ENCODE results near the gene STEAP4. TPM values are rescaled to one million over a fixed set of nuclear protein-coding genes. Genes with fewer than 3 reads are reported as not detected.

STEAP4 gene
- total and polyA plus RNA-seq, 3 experiments from 2014 or later: not detected

- Mint-ChIP-seq H3K27me3 (peaks cover 13 to 37% of the 10 kb centered on the region in 2 donors), H3K4me3 (no peak overlapping the region), H3K36me3 (no peaks in the 10 kb centered on the region), H3K4me1 (peaks cover 0 to 7% (median 0%) of the 10 kb centered on the region in 3 donors), H3K27ac (no peak overlapping the region), H3K9me3 (no peaks in the 10 kb centered on the region)
- H3K36me3 ChIP-seq (ENCODE audit: insufficient read depth, low read length): no peaks in the 10 kb centered on the region
- no peak overlapping the region for H3K4me3 ChIP-seq (ENCODE audit: low read length)
- ChIA-PET POLR2A (no interaction called here), CTCF (no interaction called here)
- no peak overlapping the region for H3K27ac ChIP-seq (ENCODE audit: low read depth, low read length)
- DNase-seq: no peak
- no peaks in the 10 kb centered on the region for H3K27me3 ChIP-seq (ENCODE audit: insufficient read depth, low read length, poor library complexity, severe bottlenecking)
- H3K9me3 ChIP-seq (ENCODE audit: low read length): no peaks in the 10 kb centered on the region
- H3K4me1 ChIP-seq (ENCODE audit: insufficient read depth, low read length): no peaks in the 10 kb centered on the region
Observed at GRCh38 chr7:88310956-88311674, 4.4 kb upstream of the STEAP4 start.

GRCh38 chr7:88309819-88310218, 3.1 kb upstream of the STEAP4 start:
- no peaks in the 10 kb centered on the region for H3K27me3 ChIP-seq (ENCODE audit: insufficient read depth, low read length, poor library complexity, severe bottlenecking)
- Mint-ChIP-seq H3K27ac (no peak overlapping the region), H3K4me3 (no peak overlapping the region), H3K4me1 (peaks cover 0 to 7% (median 0%) of the 10 kb centered on the region in 3 donors), H3K36me3 (no peaks in the 10 kb centered on the region), H3K27me3 (peaks cover 13 to 48% of the 10 kb centered on the region in 2 donors), H3K9me3 (no peaks in the 10 kb centered on the region)
- CTCF ChIA-PET: interaction anchor here (1.3 kb wide), 1 partner anchor 10 kb away, joined by 3 read pairs; no protein-coding TSS in a partner anchor
- POLR2A ChIA-PET: no interaction called here
- no peak overlapping the region for H3K4me3 ChIP-seq (ENCODE audit: low read length)
- H3K27ac ChIP-seq (ENCODE audit: low read depth, low read length): no peak overlapping the region
- no peaks in the 10 kb centered on the region for H3K4me1 ChIP-seq (ENCODE audit: insufficient read depth, low read length)
- DNase-seq: no peak
- no peaks in the 10 kb centered on the region for H3K36me3 ChIP-seq (ENCODE audit: insufficient read depth, low read length)
- H3K9me3 ChIP-seq (ENCODE audit: low read length): no peaks in the 10 kb centered on the region

GRCh38 chr7:88307823-88308222, 1.1 kb upstream of the STEAP4 start:
- no peaks in the 10 kb centered on the region for H3K36me3 Mint-ChIP-seq
- H3K4me1 ChIP-seq (ENCODE audit: insufficient read depth, low read length): no peaks in the 10 kb centered on the region
- no peaks in the 10 kb centered on the region for H3K27me3 ChIP-seq (ENCODE audit: insufficient read depth, low read length, poor library complexity, severe bottlenecking)
- peaks cover 0 to 7% (median 0%) of the 10 kb centered on the region in 3 donors for H3K4me1 Mint-ChIP-seq
- no peaks in the 10 kb centered on the region for H3K36me3 ChIP-seq (ENCODE audit: insufficient read depth, low read length)
- no peak overlapping the region for H3K4me3 Mint-ChIP-seq
- H3K27me3 Mint-ChIP-seq: peaks cover 10 to 45% of the 10 kb centered on the region in 2 donors
- H3K9me3 ChIP-seq (ENCODE audit: low read length): no peaks in the 10 kb centered on the region
- POLR2A ChIA-PET: no interaction called here
- CTCF ChIA-PET: no interaction called here
- H3K27ac Mint-ChIP-seq: no peak overlapping the region
- no peak overlapping the region for H3K27ac ChIP-seq (ENCODE audit: low read depth, low read length)
- DNase-seq: no peak
- H3K9me3 Mint-ChIP-seq: no peaks in the 10 kb centered on the region
- H3K4me3 ChIP-seq (ENCODE audit: low read length): no peak overlapping the region

- H3K27me3 Mint-ChIP-seq: peaks cover 10 to 45% of the 10 kb centered on the region in 2 donors
- POLR2A ChIA-PET: no interaction called here
- H3K27ac Mint-ChIP-seq: no peak overlapping the region
- no peak overlapping the region for H3K4me3 Mint-ChIP-seq
- no peaks in the 10 kb centered on the region for H3K4me1 ChIP-seq (ENCODE audit: insufficient read depth, low read length)
- peaks cover 0 to 7% (median 0%) of the 10 kb centered on the region in 3 donors for H3K4me1 Mint-ChIP-seq
- DNase-seq: no peak
- no peak overlapping the region for H3K4me3 ChIP-seq (ENCODE audit: low read length)
- no peaks in the 10 kb centered on the region for H3K27me3 ChIP-seq (ENCODE audit: insufficient read depth, low read length, poor library complexity, severe bottlenecking)
- H3K9me3 ChIP-seq (ENCODE audit: low read length): no peaks in the 10 kb centered on the region
- H3K9me3 Mint-ChIP-seq: no peaks in the 10 kb centered on the region
- CTCF ChIA-PET: no interaction called here
- H3K36me3 Mint-ChIP-seq: no peaks in the 10 kb centered on the region
- H3K27ac ChIP-seq (ENCODE audit: low read depth, low read length): no peak overlapping the region
- H3K36me3 ChIP-seq (ENCODE audit: insufficient read depth, low read length): no peaks in the 10 kb centered on the region
Observed at GRCh38 chr7:88307412-88307811, 718 bp upstream of the STEAP4 start.

GRCh38 chr7:88305044-88305443, 1.6 kb downstream of the STEAP4 start:
- H3K9me3 Mint-ChIP-seq: no peaks in the 10 kb centered on the region
- no peaks in the 10 kb centered on the region for H3K4me1 ChIP-seq (ENCODE audit: insufficient read depth, low read length)
- no peak overlapping the region for H3K4me3 Mint-ChIP-seq
- DNase-seq: no peak
- H3K27me3 ChIP-seq (ENCODE audit: insufficient read depth, low read length, poor library complexity, severe bottlenecking): no peaks in the 10 kb centered on the region
- H3K36me3 ChIP-seq (ENCODE audit: insufficient read depth, low read length): no peaks in the 10 kb centered on the region
- H3K27me3 Mint-ChIP-seq: peaks cover 10 to 50% of the 10 kb centered on the region in 2 donors
- H3K4me3 ChIP-seq (ENCODE audit: low read length): no peak overlapping the region
- H3K9me3 ChIP-seq (ENCODE audit: low read length): no peaks in the 10 kb centered on the region
- no peak overlapping the region for H3K27ac ChIP-seq (ENCODE audit: low read depth, low read length)
- ChIA-PET POLR2A (no interaction called here), CTCF (no interaction called here)
- H3K27ac Mint-ChIP-seq: no peak overlapping the region
- H3K4me1 Mint-ChIP-seq: peaks cover 0 to 7% (median 0%) of the 10 kb centered on the region in 3 donors
- no peaks in the 10 kb centered on the region for H3K36me3 Mint-ChIP-seq

- no peaks in the 10 kb centered on the region for H3K36me3 ChIP-seq (ENCODE audit: insufficient read depth, low read length)
- CTCF ChIA-PET: no interaction called here
- DNase-seq: no peak
- no peaks in the 10 kb centered on the region for H3K9me3 ChIP-seq (ENCODE audit: low read length)
- no peak overlapping the region for H3K4me3 ChIP-seq (ENCODE audit: low read length)
- no peaks in the 10 kb centered on the region for H3K36me3 Mint-ChIP-seq
- no peak overlapping the region for H3K27ac Mint-ChIP-seq
- no peak overlapping the region for H3K27ac ChIP-seq (ENCODE audit: low read depth, low read length)
- H3K4me1 ChIP-seq (ENCODE audit: insufficient read depth, low read length): no peaks in the 10 kb centered on the region
- no peak overlapping the region for H3K4me3 Mint-ChIP-seq
- POLR2A ChIA-PET: no interaction called here
- H3K4me1 Mint-ChIP-seq: peaks cover 0 to 7% (median 0%) of the 10 kb centered on the region in 3 donors
- no peaks in the 10 kb centered on the region for H3K27me3 ChIP-seq (ENCODE audit: insufficient read depth, low read length, poor library complexity, severe bottlenecking)
- peaks cover 10 to 43% of the 10 kb centered on the region in 2 donors for H3K27me3 Mint-ChIP-seq
- no peaks in the 10 kb centered on the region for H3K9me3 Mint-ChIP-seq
Observed at GRCh38 chr7:88302486-88302885, 4.2 kb downstream of the STEAP4 start.

- CTCF ChIA-PET: no interaction called here
Observed at GRCh38 chr7:88301924-88302323, 4.8 kb downstream of the STEAP4 start.

GRCh38 chr7:88300401-88300945, 6.2 kb downstream of the STEAP4 start:
- Histone ChIP-seq H3K36me3 (ENCODE audit: insufficient read depth, low read length) (no peaks in the 10 kb centered on the region), H3K9me3 (ENCODE audit: low read length) (no peaks in the 10 kb centered on the region), H3K4me1 (ENCODE audit: insufficient read depth, low read length) (no peaks in the 10 kb centered on the region), H3K27me3 (ENCODE audit: insufficient read depth, low read length, poor library complexity, severe bottlenecking) (no peaks in the 10 kb centered on the region), H3K27ac (ENCODE audit: low read depth, low read length) (no peak overlapping the region), H3K4me3 (ENCODE audit: low read length) (no peak overlapping the region)
- no peak for DNase-seq
- no peaks in the 10 kb centered on the region for H3K4me1 Mint-ChIP-seq
- H3K9me3 Mint-ChIP-seq: no peaks in the 10 kb centered on the region
- H3K4me3 Mint-ChIP-seq: no peak overlapping the region
- peaks cover 3 to 29% of the 10 kb centered on the region in 2 donors for H3K27me3 Mint-ChIP-seq
- POLR2A ChIA-PET: no interaction called here
- H3K27ac Mint-ChIP-seq: no peak overlapping the region
- CTCF ChIA-PET: no interaction called here
- H3K36me3 Mint-ChIP-seq: no peaks in the 10 kb centered on the region

More at GRCh38 chr7:88301924-88302323, 4.8 kb downstream of the STEAP4 start:
- no peaks in the 10 kb centered on the region for H3K36me3 ChIP-seq (ENCODE audit: insufficient read depth, low read length)
- Mint-ChIP-seq H3K36me3 (no peaks in the 10 kb centered on the region), H3K4me3 (no peak overlapping the region), H3K9me3 (no peaks in the 10 kb centered on the region), H3K27me3 (peaks cover 10 to 41% of the 10 kb centered on the region in 2 donors), H3K27ac (peak overlapping the region in 1 of 8 donors; percentile 5), H3K4me1 (peaks cover 0 to 6% (median 0%) of the 10 kb centered on the region in 3 donors)
- H3K27me3 ChIP-seq (ENCODE audit: insufficient read depth, low read length, poor library complexity, severe bottlenecking): no peaks in the 10 kb centered on the region
- H3K27ac ChIP-seq (ENCODE audit: low read depth, low read length): no peak overlapping the region
- no peak overlapping the region for H3K4me3 ChIP-seq (ENCODE audit: low read length)
- DNase-seq: no peak
- POLR2A ChIA-PET: no interaction called here
- H3K4me1 ChIP-seq (ENCODE audit: insufficient read depth, low read length): no peaks in the 10 kb centered on the region
- H3K9me3 ChIP-seq (ENCODE audit: low read length): no peaks in the 10 kb centered on the region

All from CD8-positive, alpha-beta memory T cell (primary cell).